Fibroblast of lung (primary cell): ENCODE measurements around the gene NAT10.

ENCODE experiments used
- EZH2 ChIP-seq: IDR thresholded peaks from 2 replicates; pipeline ENCODE4 v1.5.1; 2012; ENCODE audit warnings: low read length, control low read depth, mild to moderate bottlenecking; ENCODE audit errors: missing control alignments
- TF ChIP-seq, protein P1 (sequence below), 2 donors: IDR thresholded peaks in 1 of 2; conservative IDR thresholded peaks in 1 of 2; 1 replicate in 1 of 2; 2 replicates in 1 of 2; pipeline ENCODE4 v1.5.1; 2011 to 2012; ENCODE audit warnings: low read length in 2 of 2, control low read depth in 1 of 2, inconsistent platforms in 1 of 2, low read depth in 1 of 2, mild to moderate bottlenecking in 1 of 2

- TF ChIP-seq, protein P1, sequence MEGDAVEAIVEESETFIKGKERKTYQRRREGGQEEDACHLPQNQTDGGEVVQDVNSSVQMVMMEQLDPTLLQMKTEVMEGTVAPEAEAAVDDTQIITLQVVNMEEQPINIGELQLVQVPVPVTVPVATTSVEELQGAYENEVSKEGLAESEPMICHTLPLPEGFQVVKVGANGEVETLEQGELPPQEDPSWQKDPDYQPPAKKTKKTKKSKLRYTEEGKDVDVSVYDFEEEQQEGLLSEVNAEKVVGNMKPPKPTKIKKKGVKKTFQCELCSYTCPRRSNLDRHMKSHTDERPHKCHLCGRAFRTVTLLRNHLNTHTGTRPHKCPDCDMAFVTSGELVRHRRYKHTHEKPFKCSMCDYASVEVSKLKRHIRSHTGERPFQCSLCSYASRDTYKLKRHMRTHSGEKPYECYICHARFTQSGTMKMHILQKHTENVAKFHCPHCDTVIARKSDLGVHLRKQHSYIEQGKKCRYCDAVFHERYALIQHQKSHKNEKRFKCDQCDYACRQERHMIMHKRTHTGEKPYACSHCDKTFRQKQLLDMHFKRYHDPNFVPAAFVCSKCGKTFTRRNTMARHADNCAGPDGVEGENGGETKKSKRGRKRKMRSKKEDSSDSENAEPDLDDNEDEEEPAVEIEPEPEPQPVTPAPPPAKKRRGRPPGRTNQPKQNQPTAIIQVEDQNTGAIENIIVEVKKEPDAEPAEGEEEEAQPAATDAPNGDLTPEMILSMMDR (conservative IDR thresholded peaks at IDR 0.05 in 1 of 2, IDR thresholded peaks at IDR 0.05 in 1 of 2; ENCODE audit: low read depth in 1 of 2, low read length in 2 of 2): no peak
- no peak for TF ChIP-seq EZH2
These were observed 21.8 kb downstream of the NAT10 start for GRCh38 chr11:34126959-34127848.
